ENCODE results near the gene COL13A1.

Gene COL13A1

DNA sequence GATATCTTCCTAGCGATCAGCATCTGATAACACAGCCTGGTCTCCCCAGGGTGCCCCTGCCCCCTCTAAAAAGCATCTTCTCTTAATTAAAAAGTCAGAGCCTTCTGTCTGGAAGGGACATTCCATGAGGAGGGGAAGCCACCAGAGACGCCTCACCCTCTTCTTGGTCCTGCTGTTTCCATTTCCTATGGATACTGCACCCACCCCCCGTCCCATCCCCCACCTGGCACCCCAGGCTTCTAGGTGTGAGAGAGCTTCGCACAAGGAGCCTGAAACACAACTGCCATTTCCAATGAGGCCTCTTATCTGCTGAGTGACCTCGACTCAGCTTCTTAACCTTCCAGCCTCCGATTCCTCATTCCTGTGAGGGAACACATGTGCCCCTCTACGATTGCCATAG, 51.4 kb downstream of the COL13A1 start:
- DNase-seq (ENCODE audit: low spot score): no peak
- Histone ChIP-seq H3K4me1 (ENCODE audit: insufficient read depth, poor library complexity, severe bottlenecking) (no peaks in the 10 kb centered on the region), H3K36me3 (ENCODE audit: low read depth) (no peaks in the 10 kb centered on the region), H3K9me3 (ENCODE audit: severe bottlenecking) (no peaks in the 10 kb centered on the region), H3K27me3 (ENCODE audit: insufficient read depth, poor library complexity, severe bottlenecking) (no peaks in the 10 kb centered on the region), H3K27ac (ENCODE audit: poor library complexity, severe bottlenecking) (no peak overlapping the region), H3K4me3 (ENCODE audit: severe bottlenecking) (no peak overlapping the region)
- ATAC-seq (ENCODE audit: low read depth): no peak
- TF ChIP-seq CTCF (IDR thresholded peaks at IDR 0.05; ENCODE audit: poor library complexity, severe bottlenecking): no peak

DNA sequence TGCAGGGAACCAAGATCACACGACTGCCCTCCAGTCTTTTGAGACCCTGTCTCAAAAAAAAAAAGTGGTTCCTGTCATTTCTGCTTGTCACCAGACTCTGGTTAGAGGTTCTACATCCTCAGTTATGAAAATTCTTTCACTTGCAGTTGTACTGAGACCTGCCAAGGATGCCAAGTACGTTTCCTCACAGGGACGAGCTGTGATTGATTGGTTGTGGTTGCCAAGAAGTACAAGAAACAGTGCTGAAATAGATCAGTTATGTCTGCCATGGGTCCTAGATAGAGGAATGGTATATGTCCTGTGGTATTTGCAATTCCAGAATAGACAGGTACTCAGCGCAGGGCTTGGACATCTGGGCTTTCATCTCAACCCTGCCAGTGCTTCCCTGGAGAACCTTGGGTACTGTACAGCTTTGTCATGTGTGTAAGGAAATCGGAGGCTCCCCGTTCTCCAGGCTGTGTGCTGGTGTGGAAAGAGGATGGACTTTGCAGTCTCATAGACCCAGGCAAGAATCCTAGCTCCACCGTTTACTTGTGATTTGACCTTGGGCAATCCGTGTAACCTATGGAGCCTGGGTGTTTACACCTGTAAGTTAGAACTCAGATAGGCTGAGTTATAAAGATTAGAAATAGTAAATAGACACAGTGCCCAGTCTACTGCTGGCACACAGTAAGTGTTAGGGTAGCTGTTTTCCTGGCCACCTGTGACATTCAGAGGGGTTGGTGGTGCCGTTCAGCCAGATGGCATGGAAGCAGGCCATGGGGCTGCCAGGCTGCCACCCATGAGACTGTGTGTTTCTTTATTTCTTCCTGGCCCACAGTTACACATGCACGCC, 53.0 kb downstream of the COL13A1 start:
- H3K36me3 ChIP-seq (ENCODE audit: low read depth): no peaks in the 10 kb centered on the region
- no peaks in the 10 kb centered on the region for H3K27me3 ChIP-seq (ENCODE audit: insufficient read depth, poor library complexity, severe bottlenecking)
- no peaks in the 10 kb centered on the region for H3K9me3 ChIP-seq (ENCODE audit: severe bottlenecking)
- TF ChIP-seq CTCF (IDR thresholded peaks at IDR 0.05; ENCODE audit: poor library complexity, severe bottlenecking): no peak
- no peaks in the 10 kb centered on the region for H3K4me1 ChIP-seq (ENCODE audit: insufficient read depth, poor library complexity, severe bottlenecking)
- DNase-seq (ENCODE audit: low spot score) (no peak), ATAC-seq (ENCODE audit: low read depth) (no peak)
- H3K27ac ChIP-seq (ENCODE audit: poor library complexity, severe bottlenecking): no peak overlapping the region
- no peak overlapping the region for H3K4me3 ChIP-seq (ENCODE audit: severe bottlenecking)

GRCh38 chr10:69855346-69856111, 53.8 kb downstream of the COL13A1 start:
- ATAC-seq (ENCODE audit: low read depth): no peak
- Histone ChIP-seq H3K27me3 (ENCODE audit: insufficient read depth, poor library complexity, severe bottlenecking) (no peaks in the 10 kb centered on the region), H3K36me3 (ENCODE audit: low read depth) (no peaks in the 10 kb centered on the region), H3K27ac (ENCODE audit: poor library complexity, severe bottlenecking) (no peak overlapping the region), H3K4me3 (ENCODE audit: severe bottlenecking) (no peak overlapping the region), H3K9me3 (ENCODE audit: severe bottlenecking) (no peaks in the 10 kb centered on the region), H3K4me1 (ENCODE audit: insufficient read depth, poor library complexity, severe bottlenecking) (no peaks in the 10 kb centered on the region)
- TF ChIP-seq CTCF (IDR thresholded peaks at IDR 0.05; ENCODE audit: poor library complexity, severe bottlenecking): no peak
- DNase-seq (ENCODE audit: low spot score): no peak

DNA sequence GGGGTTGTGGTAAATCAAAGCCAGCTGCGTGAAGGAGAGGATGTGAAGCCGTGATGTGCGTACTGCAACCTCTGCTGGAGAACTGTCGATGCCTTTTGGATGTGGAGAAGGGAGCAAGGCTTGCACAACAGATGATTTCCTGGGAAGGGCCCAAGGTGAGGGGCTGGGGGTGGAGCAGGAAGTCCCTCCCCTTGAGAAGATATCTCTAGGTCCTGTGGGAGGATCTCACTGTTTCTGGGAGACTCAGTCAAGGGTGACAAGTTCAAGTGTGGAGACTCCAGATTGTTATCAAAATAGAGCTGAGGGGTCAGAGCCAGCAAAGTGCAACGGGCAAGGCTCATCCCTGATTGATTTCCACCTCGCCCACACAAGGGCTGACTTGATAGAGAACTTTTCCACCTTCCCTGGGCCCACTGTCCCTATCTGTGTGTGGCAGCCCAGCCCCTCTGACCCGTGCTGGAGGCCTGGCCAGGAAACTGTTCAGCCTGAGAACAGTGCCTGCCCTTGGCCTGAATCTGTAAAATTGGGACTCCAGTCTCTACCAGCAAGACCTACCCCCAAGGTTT, 55.0 kb downstream of the COL13A1 start:
- Histone ChIP-seq H3K27me3 (ENCODE audit: insufficient read depth, poor library complexity, severe bottlenecking) (no peaks in the 10 kb centered on the region), H3K4me1 (ENCODE audit: insufficient read depth, poor library complexity, severe bottlenecking) (peaks cover 2% of the 10 kb centered on the region), H3K9me3 (ENCODE audit: severe bottlenecking) (no peaks in the 10 kb centered on the region), H3K36me3 (ENCODE audit: low read depth) (no peaks in the 10 kb centered on the region), H3K27ac (ENCODE audit: poor library complexity, severe bottlenecking) (no peak overlapping the region), H3K4me3 (ENCODE audit: severe bottlenecking) (no peak overlapping the region)
- DNase-seq (ENCODE audit: low spot score) (no peak), ATAC-seq (ENCODE audit: low read depth) (no peak)
- TF ChIP-seq CTCF (IDR thresholded peaks at IDR 0.05; ENCODE audit: poor library complexity, severe bottlenecking): no peak
